Hepatocyte (in vitro differentiated cells): ENCODE results near the gene XYLB. TPM values are rescaled to one million over a fixed set of nuclear protein-coding genes. Genes with fewer than 3 reads are reported as not detected.

Source experiments
- DNase-seq: peaks from one replicate; pipeline ENCODE4 v3.0.0-alpha.2; 2016; ENCODE audit warnings: low spot score
- H2AFZ ChIP-seq: fragments of 200-600 bp; sonication (generic); 2 replicates; pipeline ENCODE4 v1.6.0; 2016; ENCODE audit warnings: antibody characterized with exemption, mild to moderate bottlenecking
- H3K27ac ChIP-seq: fragments of 200-600 bp; sonication (generic); 2 replicates; pipeline ENCODE4 v1.5.1; 2016; ENCODE audit warnings: mild to moderate bottlenecking
- H3K27me3 ChIP-seq: fragments of 200-600 bp; sonication (generic); 2 replicates; pipeline ENCODE4 v1.6.1; 2016
- H3K36me3 ChIP-seq: fragments of 200-600 bp; sonication (generic); replicated peaks from 2 replicates; pipeline ENCODE4 v1.5.1; 2016; ENCODE audit warnings: low read depth; ENCODE audit not compliant: insufficient read depth
- H3K4me1 ChIP-seq: fragments of 200-600 bp; sonication (generic); 2 replicates; pipeline ENCODE4 v1.5.1; 2016; ENCODE audit warnings: mild to moderate bottlenecking, moderate library complexity; ENCODE audit not compliant: insufficient read depth
- H3K4me2 ChIP-seq: fragments of 200-600 bp; sonication (generic); 2 replicates; pipeline ENCODE4 v1.6.0; 2016
- H3K4me3 ChIP-seq: fragments of 200-600 bp; sonication (generic); 2 replicates; pipeline ENCODE4 v1.5.1; 2016; ENCODE audit warnings: mild to moderate bottlenecking
- H3K79me2 ChIP-seq: fragments of 200-600 bp; sonication (generic); 2 replicates; pipeline ENCODE4 v1.6.0; 2017; ENCODE audit warnings: mild to moderate bottlenecking
- H3K9me2 ChIP-seq: fragments of 200-600 bp; sonication (generic); replicated peaks from 2 replicates; pipeline ENCODE4 v1.6.0; 2017; ENCODE audit warnings: mild to moderate bottlenecking; ENCODE audit not compliant: insufficient read depth
- H3K9me3 ChIP-seq: fragments of 200-600 bp; sonication (generic); 2 replicates; pipeline ENCODE4 v1.5.1; 2016; ENCODE audit warnings: low read depth, mild to moderate bottlenecking
- H4K20me1 ChIP-seq: fragments of 200-600 bp; sonication (generic); 2 replicates; pipeline ENCODE4 v1.6.0; 2016; ENCODE audit warnings: mild to moderate bottlenecking; ENCODE audit not compliant: insufficient read depth, poor library complexity, severe bottlenecking
- CTCF ChIP-seq: fragments of 200-600 bp; sonication (generic); IDR thresholded peaks from 2 replicates; pipeline ENCODE4 v1.5.1; 2016; ENCODE audit warnings: antibody characterized with exemption, mild to moderate bottlenecking; ENCODE audit not compliant: poor library complexity
- EZH2 ChIP-seq: fragments of 200-600 bp; sonication (generic); IDR thresholded peaks from 2 replicates; pipeline ENCODE4 v1.6.1; 2016; ENCODE audit warnings: antibody characterized with exemption, mild to moderate bottlenecking, borderline replicate concordance
- EZH2phosphoT487 ChIP-seq: fragments of 200-600 bp; sonication (generic); IDR thresholded peaks from one replicate; pipeline ENCODE4 v1.6.1; 2018; ENCODE audit warnings: antibody characterized with exemption, mild to moderate bottlenecking, low read depth, moderate library complexity; ENCODE audit not compliant: unreplicated experiment, severe bottlenecking
- WGBS: methylation state at CpG from one replicate; pipeline ENCODE4 v1.1.6; 2016; ENCODE audit warnings: low lambda C conversion rate; ENCODE audit errors: missing lambda C conversion rate; 5-methylcytosine and 5-hydroxymethylcytosine counted together
- polyA plus RNA-seq: library from polyadenylated mRNA; unstranded; fragments of >200 nt; fragmentation: Nextera tagmentation; extraction: Ambion mirVana; gene quantifications from 2 replicates; pipeline ENCODE4 v1.2.1, GENCODE V29; 2016
- total RNA-seq: library from RNA; depleted of rRNA; stranded (reverse); fragments of >200 nt; gene quantifications from 2 replicates; pipeline ENCODE4 v1.2.3, GENCODE V29; 2014

Gene XYLB
- total and polyA plus RNA-seq, 2 experiments from 2014 or later, result 8.2 to 12.5 TPM

GRCh38 chr3:38306941-38307340 lies 39.6 kb upstream of the XYLB start:
- H4K20me1 ChIP-seq, result no peaks in the 10 kb centered on the region
- H2AFZ ChIP-seq, result no peak overlapping the region
- 95% methylated on average over 5 of the region's 5 CpGs for WGBS

GRCh38 chr3:38307599-38307998 lies 39.0 kb upstream of the XYLB start:
- Histone ChIP-seq H4K20me1 (no peaks in the 10 kb centered on the region), H3K4me1 (no peaks in the 10 kb centered on the region), H2AFZ (no peak overlapping the region), H3K27me3 (no peaks in the 10 kb centered on the region), H3K4me2 (no peak overlapping the region), H3K79me2 (no peaks in the 10 kb centered on the region), H3K36me3 (no peaks in the 10 kb centered on the region), H3K9me2 (no peaks in the 10 kb centered on the region), H3K27ac (no peak overlapping the region), H3K9me3 (no peaks in the 10 kb centered on the region), H3K4me3 (no peak overlapping the region)
- DNase-seq, result no peak
- WGBS, result 95% methylated on average over 10 of the region's 12 CpGs
- TF ChIP-seq EZH2 (no peak), CTCF (no peak), EZH2phosphoT487 (no peak)

More at GRCh38 chr3:38306941-38307340, 39.6 kb upstream of the XYLB start:
- H3K27ac ChIP-seq, result no peak overlapping the region
- DNase-seq, result no peak
- no peaks in the 10 kb centered on the region for H3K9me3 ChIP-seq
- no peaks in the 10 kb centered on the region for H3K9me2 ChIP-seq
- H3K79me2 ChIP-seq, result no peaks in the 10 kb centered on the region
- H3K36me3 ChIP-seq, result no peaks in the 10 kb centered on the region
- H3K4me3 ChIP-seq, result no peak overlapping the region
- H3K4me1 ChIP-seq, result no peaks in the 10 kb centered on the region
- no peak overlapping the region for H3K4me2 ChIP-seq
- TF ChIP-seq EZH2 (no peak), CTCF (no peak)
- no peaks in the 10 kb centered on the region for H3K27me3 ChIP-seq

- DNase-seq, result no peak
- Histone ChIP-seq H3K9me3 (no peaks in the 10 kb centered on the region), H3K9me2 (no peaks in the 10 kb centered on the region), H3K4me3 (no peak overlapping the region), H4K20me1 (no peaks in the 10 kb centered on the region), H2AFZ (no peak overlapping the region), H3K27ac (no peak overlapping the region), H3K36me3 (no peaks in the 10 kb centered on the region), H3K4me1 (no peaks in the 10 kb centered on the region), H3K27me3 (no peaks in the 10 kb centered on the region), H3K4me2 (no peak overlapping the region), H3K79me2 (no peaks in the 10 kb centered on the region)
- no peak for TF ChIP-seq CTCF
- TF ChIP-seq EZH2, result no peak
- TF ChIP-seq EZH2phosphoT487, result no peak
- 89% methylated on average over 9 of the region's 9 CpGs for WGBS
Observed at GRCh38 chr3:38308456-38308855, 38.1 kb upstream of the XYLB start.

GRCh38 chr3:38311476-38311875 lies 35.1 kb upstream of the XYLB start:
- no peaks in the 10 kb centered on the region for H3K9me3 ChIP-seq
- no peaks in the 10 kb centered on the region for H4K20me1 ChIP-seq
- 100% methylated on average over 1 of the region's 1 CpG for WGBS
- H3K27me3 ChIP-seq, result no peaks in the 10 kb centered on the region
- H3K4me1 ChIP-seq, result no peaks in the 10 kb centered on the region
- no peak for DNase-seq
- H3K4me2 ChIP-seq, result no peak overlapping the region
- no peak for TF ChIP-seq CTCF
- no peak for TF ChIP-seq EZH2
- TF ChIP-seq EZH2phosphoT487, result no peak
- no peaks in the 10 kb centered on the region for H3K9me2 ChIP-seq
- no peak overlapping the region for H3K4me3 ChIP-seq
- H2AFZ ChIP-seq, result no peak overlapping the region
- no peak overlapping the region for H3K27ac ChIP-seq
- no peaks in the 10 kb centered on the region for H3K79me2 ChIP-seq
- no peaks in the 10 kb centered on the region for H3K36me3 ChIP-seq
